Placental pericyte (primary cell): Measurements from ENCODE around the gene PLEKHG1. TPM values are rescaled to one million over a fixed set of nuclear protein-coding genes. Genes with fewer than 3 reads are reported as not detected.

Source experiments
- total RNA-seq: library from RNA; depleted of rRNA; stranded (reverse); fragments of >200 nt; gene quantifications from 2 replicates; pipeline ENCODE4 v1.2.3, GENCODE V29; 2012

Gene PLEKHG1
- 1.3 and 2.0 TPM in 2 replicates for total RNA-seq

GRCh38 chr6:150599199-150600009, at the start of gene PLEKHG1:
Gene PLEKHG1, plus strand, starts transcription at chr6:150599885. Its CDS starts 133,797 bp downstream, at chr6:150733682.

Other genes starting within 250 kb of the PLEKHG1 start
- not detected in 2 replicates for gene IYD, start 230.9 kb upstream of the PLEKHG1 start, total RNA-seq